Measurements from ENCODE around the gene NOP9.

Gene NOP9

GRCh38 chr14:24329073-24329663 is 29.5 kb downstream of the NOP9 start:
- Histone ChIP-seq H3K9ac (ENCODE audit: low read depth, low read length, poor library complexity, severe bottlenecking) (no peak overlapping the region), H3K4me2 (ENCODE audit: low read depth, low read length, poor library complexity, severe bottlenecking) (peak overlapping the region; percentile 37), H3K36me3 (ENCODE audit: insufficient read depth, low read length) (no peaks in the 10 kb centered on the region), H3K79me2 (ENCODE audit: insufficient read depth, low read length) (no peaks in the 10 kb centered on the region), H4K20me1 (ENCODE audit: insufficient read depth, low read length, poor library complexity, severe bottlenecking) (no peaks in the 10 kb centered on the region), H3F3A (ENCODE audit: low read depth) (0 out of 2 replicates have a peak, but pooled peaks cover 3% of the 10 kb centered on the region), H3K4me3 (ENCODE audit: low read length, poor library complexity, severe bottlenecking) (no peak overlapping the region), H2AFZ (ENCODE audit: low read length) (no peak overlapping the region), H3K27me3 (ENCODE audit: insufficient read depth, low read length, poor library complexity, severe bottlenecking) (no peaks in the 10 kb centered on the region), H3K4me1 (ENCODE audit: insufficient read depth, low read length, poor library complexity, severe bottlenecking) (peaks cover 52% of the 10 kb centered on the region), H3K9me2 (replicated peaks; ENCODE audit: low read depth, low read length) (no peaks in the 10 kb centered on the region), H3K9me3 (ENCODE audit: insufficient read depth, low read depth, low read length) (no peaks in the 10 kb centered on the region)
- TF ChIP-seq CTCF (conservative IDR thresholded peaks at IDR 0.05; ENCODE audit: low read length) (no peak), EZH2phosphoT487 (IDR thresholded peaks at IDR 0.05; ENCODE audit: borderline replicate concordance) (no peak)

GRCh38 chr14:24329736-24330135 is 30.1 kb downstream of the NOP9 start:
- no peak overlapping the region for H3K9ac ChIP-seq (ENCODE audit: low read depth, low read length, poor library complexity, severe bottlenecking)
- H3K9me2 ChIP-seq (replicated peaks; ENCODE audit: low read depth, low read length), result no peaks in the 10 kb centered on the region
- no peak overlapping the region for H3K4me2 ChIP-seq (ENCODE audit: low read depth, low read length, poor library complexity, severe bottlenecking)
- TF ChIP-seq CTCF (conservative IDR thresholded peaks at IDR 0.05; ENCODE audit: low read length), result no peak
- TF ChIP-seq EZH2phosphoT487 (IDR thresholded peaks at IDR 0.05; ENCODE audit: borderline replicate concordance), result no peak
- no peaks in the 10 kb centered on the region for H3K36me3 ChIP-seq (ENCODE audit: insufficient read depth, low read length)
- H4K20me1 ChIP-seq (ENCODE audit: insufficient read depth, low read length, poor library complexity, severe bottlenecking), result no peaks in the 10 kb centered on the region
- H2AFZ ChIP-seq (ENCODE audit: low read length), result no peak overlapping the region
- peaks cover 51% of the 10 kb centered on the region for H3K4me1 ChIP-seq (ENCODE audit: insufficient read depth, low read length, poor library complexity, severe bottlenecking)
- no peaks in the 10 kb centered on the region for H3K9me3 ChIP-seq (ENCODE audit: insufficient read depth, low read depth, low read length)
- H3K4me3 ChIP-seq (ENCODE audit: low read length, poor library complexity, severe bottlenecking), result no peak overlapping the region
- 0 out of 2 replicates have a peak, but pooled peaks cover 3% of the 10 kb centered on the region for H3F3A ChIP-seq (ENCODE audit: low read depth)
- H3K79me2 ChIP-seq (ENCODE audit: insufficient read depth, low read length), result no peaks in the 10 kb centered on the region
- H3K27me3 ChIP-seq (ENCODE audit: insufficient read depth, low read length, poor library complexity, severe bottlenecking), result no peaks in the 10 kb centered on the region

- Histone ChIP-seq H3K4me2 (ENCODE audit: low read depth, low read length, poor library complexity, severe bottlenecking) (no peak overlapping the region), H3K4me3 (ENCODE audit: low read length, poor library complexity, severe bottlenecking) (no peak overlapping the region), H3F3A (ENCODE audit: low read depth) (0 out of 2 replicates have a peak, but pooled peaks cover 3% of the 10 kb centered on the region), H3K36me3 (ENCODE audit: insufficient read depth, low read length) (no peaks in the 10 kb centered on the region), H3K4me1 (ENCODE audit: insufficient read depth, low read length, poor library complexity, severe bottlenecking) (peaks cover 49% of the 10 kb centered on the region), H4K20me1 (ENCODE audit: insufficient read depth, low read length, poor library complexity, severe bottlenecking) (no peaks in the 10 kb centered on the region), H3K9ac (ENCODE audit: low read depth, low read length, poor library complexity, severe bottlenecking) (no peak overlapping the region), H3K79me2 (ENCODE audit: insufficient read depth, low read length) (no peaks in the 10 kb centered on the region), H3K27me3 (ENCODE audit: insufficient read depth, low read length, poor library complexity, severe bottlenecking) (no peaks in the 10 kb centered on the region), H3K9me2 (replicated peaks; ENCODE audit: low read depth, low read length) (no peaks in the 10 kb centered on the region), H3K9me3 (ENCODE audit: insufficient read depth, low read depth, low read length) (no peaks in the 10 kb centered on the region), H2AFZ (ENCODE audit: low read length) (no peak overlapping the region)
- no peak for TF ChIP-seq EZH2phosphoT487 (IDR thresholded peaks at IDR 0.05; ENCODE audit: borderline replicate concordance)
These were observed 31.5 kb downstream of the NOP9 start for GRCh38 chr14:24330973-24331674.
